Activated T-cell treated with anti-CD3 and anti-CD28 coated beads, Interleukin-2, amount 50 U/mL, for 72 hours (primary cell): ENCODE data around the gene TOP1. TPM values are rescaled to one million over a fixed set of nuclear protein-coding genes. Genes with fewer than 3 reads are reported as not detected.
A peak's percentile ranks its signal among the peaks of the same experiment; 100 is the strongest.

Source experiments
- ATAC-seq, 2 donors: fragments of 150-1000 bp; cut with Tn5 transposase; replicated peaks in 1 of 2; 2 replicates each; pipeline ENCODE4 v1.10.0; 2021; ENCODE audit warnings: moderate library complexity in 2 of 2, mild to moderate bottlenecking in 1 of 2
- DNase-seq, 2 donors: peaks; one replicate each; pipeline ENCODE4 v3.0.0; 2021 to 2022; ENCODE audit warnings: mixed read lengths in 1 of 2
- H3K27ac Mint-ChIP-seq: one replicate; pipeline ENCODE4 v1.8.0; 2022; ENCODE audit warnings: mild to moderate bottlenecking, moderate library complexity, mixed read lengths
- H3K27me3 Mint-ChIP-seq: one replicate; pipeline ENCODE4 v1.8.0; 2022; ENCODE audit warnings: low read depth, mixed read lengths
- H3K36me3 Mint-ChIP-seq, 2 donors: one replicate each; pipeline ENCODE4 v1.8.0; 2022; ENCODE audit warnings: mixed read lengths in 2 of 2, mild to moderate bottlenecking in 1 of 2; ENCODE audit not compliant: insufficient read depth in 2 of 2
- H3K4me1 Mint-ChIP-seq: one replicate; pipeline ENCODE4 v1.8.0; 2022; ENCODE audit warnings: low read depth, mixed read lengths
- H3K4me3 Mint-ChIP-seq, 2 donors: one replicate each; pipeline ENCODE4 v1.8.0; 2022; ENCODE audit warnings: mild to moderate bottlenecking in 2 of 2, mixed read lengths in 2 of 2, moderate library complexity in 2 of 2
- H3K9me3 Mint-ChIP-seq, 2 donors: one replicate each; pipeline ENCODE4 v1.8.0; 2022; ENCODE audit warnings: mixed read lengths in 2 of 2
- total RNA-seq, 2 donors: library from RNA; stranded (reverse); gene quantifications; one replicate each; pipeline ENCODE4 v1.2.3, GENCODE V29; 2022

TOP1 gene
- total RNA-seq, 2 donors from 2014 or later, result 78.7 to 86.1 TPM

DNA sequence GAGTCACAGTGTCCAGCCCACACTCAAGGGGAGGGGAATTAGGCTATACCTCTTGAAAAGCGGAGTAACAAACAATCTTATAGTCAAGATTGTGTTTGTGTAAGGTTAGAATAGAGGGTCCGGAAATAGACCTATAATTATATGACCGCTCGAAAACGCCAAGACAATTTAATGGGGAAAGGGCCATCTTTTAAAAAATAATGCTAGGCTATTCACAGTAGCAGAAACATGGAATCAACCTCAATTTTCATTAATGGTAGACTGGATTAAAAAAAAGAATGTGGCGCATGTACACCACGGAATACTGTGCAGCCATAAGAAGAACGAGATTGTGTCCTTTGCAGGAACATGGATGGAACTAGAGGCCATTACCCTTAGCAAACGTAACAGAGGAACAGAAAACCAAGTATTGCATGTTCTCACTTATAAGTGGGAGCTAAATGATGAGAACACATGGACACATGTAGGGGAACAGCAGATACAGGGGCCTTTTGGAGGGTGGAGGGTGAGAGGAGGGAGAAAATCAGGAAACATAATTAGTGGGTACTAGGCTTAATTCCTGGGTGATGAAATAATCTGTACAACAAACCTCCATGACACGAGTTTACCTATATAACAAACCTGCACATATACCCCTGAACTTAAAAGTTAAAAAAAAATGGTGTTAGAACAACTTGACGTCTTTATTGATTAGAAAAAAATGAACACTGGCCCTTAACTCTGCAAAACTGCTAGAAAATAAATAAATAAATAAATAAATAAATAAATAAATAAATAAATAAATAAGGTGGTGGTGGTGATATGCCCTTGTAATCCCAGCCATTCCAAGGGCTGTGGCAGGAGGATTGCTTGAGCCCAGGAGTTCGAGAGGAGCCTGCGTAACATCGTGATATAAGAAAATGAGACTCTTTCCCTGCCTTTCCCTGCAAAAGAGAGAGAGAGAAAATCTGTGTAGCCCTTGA is 30.3 kb downstream of the TOP1 start:
- Mint-ChIP-seq H3K9me3 (peaks cover 0 to 3% of the 10 kb centered on the region in 2 donors), H3K4me1 (peaks cover 49% of the 10 kb centered on the region), H3K4me3 (no peak overlapping the region), H3K36me3 (peaks cover 14 to 28% of the 10 kb centered on the region in 2 donors), H3K27me3 (no peaks in the 10 kb centered on the region), H3K27ac (peak overlapping the region; percentile 7)
- ATAC-seq, result no peak
- DNase-seq, result no peak

DNA sequence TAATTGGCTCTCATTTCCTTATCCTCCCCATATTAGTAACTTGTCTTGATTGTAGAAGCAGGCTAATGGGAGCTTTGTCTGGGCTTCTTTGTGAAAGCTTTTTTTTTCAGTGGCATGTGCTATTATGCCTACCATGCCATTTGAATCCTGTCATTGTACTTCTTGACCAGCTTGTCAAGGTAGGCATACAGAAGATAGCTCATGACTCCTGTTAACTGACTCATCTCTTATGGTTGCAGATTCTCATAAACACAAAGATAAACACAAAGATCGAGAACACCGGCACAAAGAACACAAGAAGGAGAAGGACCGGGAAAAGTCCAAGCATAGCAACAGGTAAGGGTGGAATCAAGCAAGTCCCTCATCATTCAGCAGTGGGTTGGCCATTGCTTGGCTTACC is 32.5 kb downstream of the TOP1 start:
- Mint-ChIP-seq H3K4me1 (peaks cover 34% of the 10 kb centered on the region), H3K9me3 (no peaks in the 10 kb centered on the region), H3K36me3 (peaks cover 9 to 34% of the 10 kb centered on the region in 2 donors), H3K27me3 (no peaks in the 10 kb centered on the region), H3K27ac (no peak overlapping the region), H3K4me3 (no peak overlapping the region)
- ATAC-seq, result no peak
- DNase-seq, result no peak

DNA sequence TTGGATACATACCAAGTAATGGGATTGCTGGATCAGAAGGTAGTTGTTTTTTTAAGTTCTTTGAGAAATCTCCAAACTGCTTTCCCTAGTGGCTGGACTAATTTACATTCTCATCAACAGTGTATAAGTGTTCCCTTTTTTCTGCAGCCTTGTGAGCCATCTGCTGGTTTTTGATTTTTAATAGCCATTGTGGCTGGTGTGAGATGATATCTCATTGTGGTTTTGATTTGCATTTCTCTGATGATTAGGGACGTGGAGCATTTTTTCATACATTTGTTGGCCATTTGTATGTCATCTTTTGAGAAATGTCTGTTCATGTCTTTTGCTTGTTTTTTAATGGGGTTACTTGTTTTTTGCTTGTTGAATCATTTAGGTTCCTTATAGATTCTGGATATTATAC is 34.8 kb downstream of the TOP1 start:
- no peak for DNase-seq
- H3K4me3 Mint-ChIP-seq, result no peak overlapping the region
- no peaks in the 10 kb centered on the region for H3K9me3 Mint-ChIP-seq
- no peak for ATAC-seq
- H3K4me1 Mint-ChIP-seq, result peaks cover 21% of the 10 kb centered on the region
- no peak overlapping the region for H3K27ac Mint-ChIP-seq
- peaks cover 11 to 35% of the 10 kb centered on the region in 2 donors for H3K36me3 Mint-ChIP-seq
- H3K27me3 Mint-ChIP-seq, result no peaks in the 10 kb centered on the region

DNA sequence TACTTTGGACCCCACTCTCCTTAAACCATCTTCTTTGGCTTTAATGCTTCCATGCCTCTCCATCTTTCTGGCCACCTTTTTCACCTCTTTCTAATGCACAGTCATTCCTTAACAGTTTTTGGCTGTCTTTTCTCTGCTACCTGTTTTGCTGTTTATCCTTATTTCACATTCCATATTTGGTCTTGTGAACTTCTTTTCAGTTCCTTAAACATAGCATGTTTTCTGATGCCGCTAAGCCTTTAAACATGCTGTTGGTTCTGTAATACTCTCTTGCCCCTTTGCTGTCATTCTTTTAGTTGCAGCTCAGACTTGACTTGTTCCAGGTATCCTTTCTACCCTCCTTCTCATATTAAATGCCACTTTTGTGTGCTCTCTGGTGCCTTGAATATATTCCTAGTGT is 35.8 kb downstream of the TOP1 start:
- H3K36me3 Mint-ChIP-seq, result peaks cover 11 to 36% of the 10 kb centered on the region in 2 donors
- no peaks in the 10 kb centered on the region for H3K27me3 Mint-ChIP-seq
- DNase-seq, result no peak
- H3K27ac Mint-ChIP-seq, result no peak overlapping the region
- H3K4me3 Mint-ChIP-seq, result no peak overlapping the region
- H3K9me3 Mint-ChIP-seq, result no peaks in the 10 kb centered on the region
- ATAC-seq, result no peak
- H3K4me1 Mint-ChIP-seq, result peaks cover 21% of the 10 kb centered on the region

DNA sequence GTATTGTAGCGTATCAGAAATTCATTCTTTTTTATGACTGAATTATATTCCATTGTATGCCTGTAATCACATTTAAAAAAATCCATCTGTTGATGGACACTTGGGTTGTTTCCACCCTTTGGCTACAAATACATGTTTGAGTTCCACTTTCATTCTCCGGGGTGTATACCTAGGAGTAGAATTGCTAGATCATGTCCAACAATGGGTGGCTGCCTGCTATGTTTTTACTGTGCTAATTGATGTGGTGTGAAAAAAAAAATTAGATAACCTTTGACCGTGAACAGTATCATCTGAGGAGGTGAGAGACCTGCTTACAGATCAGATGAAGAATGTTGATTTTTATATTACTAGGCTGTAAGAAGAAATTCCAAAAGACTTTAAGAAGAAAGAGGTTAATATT is 37.1 kb downstream of the TOP1 start:
- Mint-ChIP-seq H3K27me3 (no peaks in the 10 kb centered on the region), H3K4me1 (peaks cover 25% of the 10 kb centered on the region), H3K4me3 (no peak overlapping the region), H3K27ac (no peak overlapping the region), H3K36me3 (peaks cover 11 to 40% of the 10 kb centered on the region in 2 donors), H3K9me3 (no peaks in the 10 kb centered on the region)
- ATAC-seq, result no peak
- no peak for DNase-seq

DNA sequence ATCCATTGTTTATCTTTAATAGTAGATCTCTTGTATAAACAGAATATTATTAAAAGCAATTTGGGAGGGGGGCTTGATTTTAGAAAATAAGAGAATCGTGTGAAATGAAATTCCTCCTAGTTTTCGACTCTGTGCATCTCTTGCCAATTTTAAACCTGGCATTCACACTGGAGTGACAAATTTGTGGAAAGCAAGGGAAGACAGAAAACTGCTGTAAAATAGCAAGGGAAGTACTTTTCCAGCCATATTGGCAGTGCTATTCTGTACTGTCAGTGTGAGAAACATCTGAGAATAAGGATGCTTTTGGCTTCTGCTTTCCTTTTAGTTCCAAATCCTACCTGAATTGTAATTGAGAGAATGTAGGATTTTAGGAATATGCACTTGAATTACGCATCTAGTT is 40.2 kb downstream of the TOP1 start:
- H3K27ac Mint-ChIP-seq, result no peak overlapping the region
- H3K9me3 Mint-ChIP-seq, result no peaks in the 10 kb centered on the region
- no peaks in the 10 kb centered on the region for H3K27me3 Mint-ChIP-seq
- H3K4me3 Mint-ChIP-seq, result no peak overlapping the region
- H3K4me1 Mint-ChIP-seq, result peaks cover 46% of the 10 kb centered on the region
- DNase-seq (no peak), ATAC-seq (no peak)
- H3K36me3 Mint-ChIP-seq, result peaks cover 2 to 27% of the 10 kb centered on the region in 2 donors

DNA sequence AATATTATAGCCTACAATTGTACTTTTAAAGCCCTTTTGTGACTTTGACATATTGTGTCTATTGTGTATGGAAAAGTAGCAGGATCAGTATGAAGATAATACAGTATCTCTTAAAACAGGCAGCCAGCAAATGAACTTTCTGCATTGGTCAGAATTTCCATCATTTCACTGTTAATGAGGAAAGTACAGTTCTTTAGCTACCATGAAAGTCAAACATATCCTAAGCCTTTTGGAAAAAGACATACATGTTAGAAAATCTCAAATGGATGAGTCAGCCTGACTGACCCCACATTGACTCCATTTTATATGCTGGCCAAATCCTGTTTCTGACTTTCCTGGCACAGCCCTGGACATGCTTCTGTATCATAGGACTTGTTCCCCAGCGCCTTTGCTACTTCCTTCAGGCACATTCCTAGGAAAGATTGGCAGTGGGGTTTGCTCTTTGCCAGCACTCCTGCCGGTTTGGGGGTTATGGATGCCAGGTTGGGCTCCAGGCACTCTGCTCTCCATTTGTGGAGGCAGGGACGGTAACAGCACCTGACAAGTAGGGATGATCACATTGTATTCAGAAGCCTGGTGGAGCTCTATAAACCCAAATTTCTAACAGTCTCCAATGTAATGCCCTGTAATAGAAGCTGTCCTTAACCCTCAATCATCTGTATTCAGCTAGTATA is 43.7 kb downstream of the TOP1 start:
- peaks cover 6 to 17% of the 10 kb centered on the region in 2 donors for H3K36me3 Mint-ChIP-seq
- peaks cover 70% of the 10 kb centered on the region for H3K4me1 Mint-ChIP-seq
- H3K27ac Mint-ChIP-seq, result peak overlapping the region; percentile 71
- no peaks in the 10 kb centered on the region for H3K27me3 Mint-ChIP-seq
- H3K9me3 Mint-ChIP-seq, result no peaks in the 10 kb centered on the region
- peak; percentile 5 to 7 for ATAC-seq
- peak overlapping the region in 1 of 2 donors; percentile 63 for H3K4me3 Mint-ChIP-seq
- DNase-seq, result no peak

DNA sequence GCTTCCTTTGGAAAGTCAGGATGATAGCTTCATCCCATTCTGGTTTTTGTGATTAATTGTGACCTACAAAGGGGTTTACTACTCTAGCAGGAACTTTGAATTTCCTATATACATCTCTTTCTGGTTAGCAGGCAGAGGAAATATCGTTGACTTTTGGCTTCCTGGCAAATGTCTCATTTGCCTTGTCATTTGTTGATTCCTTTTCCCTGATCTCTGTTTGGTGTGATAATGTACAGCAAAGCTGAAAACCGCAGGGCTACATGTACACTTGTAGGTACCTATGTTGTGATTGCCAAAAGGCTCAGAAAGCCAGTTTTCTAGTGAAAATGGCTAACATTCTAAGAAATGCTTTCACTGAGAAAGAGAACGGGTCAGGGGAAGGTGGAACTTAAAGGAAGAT is 44.3 kb downstream of the TOP1 start:
- peak overlapping the region in 1 of 2 donors; percentile 63 for H3K4me3 Mint-ChIP-seq
- no peak for DNase-seq
- ATAC-seq, result peak; percentile 47 to 66
- peaks cover 8 to 22% of the 10 kb centered on the region in 2 donors for H3K36me3 Mint-ChIP-seq
- no peaks in the 10 kb centered on the region for H3K9me3 Mint-ChIP-seq
- H3K4me1 Mint-ChIP-seq, result peaks cover 76% of the 10 kb centered on the region
- H3K27ac Mint-ChIP-seq, result peak overlapping the region; percentile 71
- no peaks in the 10 kb centered on the region for H3K27me3 Mint-ChIP-seq

DNA sequence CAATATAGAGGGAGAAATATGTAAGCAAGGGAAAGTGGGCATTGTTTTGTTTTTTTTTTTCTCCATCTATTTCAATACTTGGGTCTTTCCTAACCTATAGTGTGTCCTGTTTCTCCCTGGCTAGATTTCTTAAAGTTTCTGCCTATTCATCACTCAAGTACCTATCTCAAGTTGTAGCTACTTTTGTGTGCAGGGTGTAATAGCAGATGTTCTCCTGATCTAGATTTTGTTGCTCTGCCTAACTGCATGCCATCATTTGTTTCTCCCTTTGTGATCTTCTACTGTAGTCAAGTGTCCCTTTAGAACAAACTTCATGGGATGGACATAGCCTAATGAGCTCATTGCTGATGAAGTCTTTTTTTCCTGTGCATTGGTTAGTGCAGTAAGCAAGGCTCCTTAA is 45.8 kb downstream of the TOP1 start:
- ATAC-seq (no peak), DNase-seq (no peak)
- H3K4me1 Mint-ChIP-seq, result peaks cover 78% of the 10 kb centered on the region

DNA sequence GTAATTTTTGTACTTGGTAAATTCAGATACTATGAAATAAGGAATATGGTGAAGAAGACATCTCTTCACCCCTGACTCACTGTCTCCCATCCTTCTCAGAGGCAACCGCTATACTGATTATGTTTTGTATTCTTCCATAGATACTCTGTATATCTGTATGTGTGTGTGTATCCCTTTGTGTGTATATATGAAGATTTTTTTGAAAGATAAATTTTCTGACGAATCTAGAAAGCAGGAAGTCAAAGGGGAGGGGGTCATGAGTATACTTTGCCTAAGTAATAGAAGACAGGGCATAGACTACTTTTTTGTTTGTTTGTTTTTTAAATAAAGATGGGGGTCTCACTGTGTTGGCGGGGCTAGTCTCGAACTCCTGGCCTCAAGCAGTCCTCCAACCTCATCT is 48.2 kb downstream of the TOP1 start:
- peak overlapping the region in 1 of 2 donors; percentile 82 for H3K4me3 Mint-ChIP-seq
- ATAC-seq, result peak; percentile 32 to 40
- H3K4me1 Mint-ChIP-seq, result peaks cover 63% of the 10 kb centered on the region

More for the DNA sequence above, 45.8 kb downstream of the TOP1 start:
- Mint-ChIP-seq H3K9me3 (no peaks in the 10 kb centered on the region), H3K4me3 (no peak overlapping the region), H3K27ac (peak overlapping the region; percentile 1), H3K27me3 (no peaks in the 10 kb centered on the region), H3K36me3 (peaks cover 8 to 28% of the 10 kb centered on the region in 2 donors)

DNA sequence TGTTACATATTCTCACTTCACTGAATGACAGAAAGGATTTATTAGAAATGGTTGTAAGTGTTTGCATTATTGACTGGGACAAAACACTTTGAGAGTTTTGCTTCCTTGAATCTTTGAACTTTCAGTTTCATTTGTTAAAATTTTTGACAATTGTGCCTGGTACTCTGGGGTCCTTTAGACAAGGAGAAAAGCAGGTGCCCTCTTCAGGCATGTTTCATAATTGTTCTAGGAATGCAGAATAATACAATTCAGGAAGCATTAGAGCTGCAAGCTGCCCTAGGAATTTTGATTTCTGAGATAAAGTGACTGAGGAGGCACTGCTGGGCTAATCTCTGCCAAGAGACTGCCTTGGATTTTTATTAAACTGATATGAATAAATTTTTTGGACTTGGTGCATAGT is 49.7 kb downstream of the TOP1 start:
- Mint-ChIP-seq H3K27me3 (no peaks in the 10 kb centered on the region), H3K4me3 (peak overlapping the region in 1 of 2 donors; percentile 20), H3K9me3 (no peaks in the 10 kb centered on the region), H3K36me3 (peaks cover 10 to 32% of the 10 kb centered on the region in 2 donors), H3K27ac (peak overlapping the region; percentile 88), H3K4me1 (peaks cover 48% of the 10 kb centered on the region)
- ATAC-seq (no peak), DNase-seq (no peak)

More for the DNA sequence above, 48.2 kb downstream of the TOP1 start:
- Mint-ChIP-seq H3K36me3 (peaks cover 10 to 30% of the 10 kb centered on the region in 2 donors), H3K27me3 (no peaks in the 10 kb centered on the region), H3K27ac (peak overlapping the region; percentile 99), H3K9me3 (no peaks in the 10 kb centered on the region)
- no peak for DNase-seq

DNA sequence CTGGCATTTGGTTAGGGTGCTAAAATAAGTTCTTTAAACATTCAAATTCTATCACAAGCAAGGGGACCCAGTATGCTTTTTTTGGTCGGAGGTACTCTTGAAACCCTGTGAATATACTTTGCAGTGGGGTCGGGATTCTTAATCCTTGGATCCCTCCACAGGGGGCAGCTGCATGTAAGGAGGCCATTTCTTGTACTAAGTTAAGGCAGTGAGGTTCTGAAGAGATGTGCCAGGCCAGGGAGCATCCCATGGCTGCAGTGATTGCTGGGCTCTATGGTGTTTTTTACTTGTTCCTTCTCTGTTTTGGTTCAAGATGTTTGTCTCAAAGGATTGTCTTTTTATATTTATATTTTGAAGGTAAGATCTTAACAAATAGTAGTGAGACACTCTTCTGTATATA is 50.4 kb downstream of the TOP1 start:
- DNase-seq (no peak), ATAC-seq (no peak)
- Mint-ChIP-seq H3K9me3 (no peaks in the 10 kb centered on the region), H3K36me3 (peaks cover 10 to 34% of the 10 kb centered on the region in 2 donors), H3K4me3 (no peak overlapping the region), H3K4me1 (peaks cover 40% of the 10 kb centered on the region), H3K27ac (peak overlapping the region; percentile 88), H3K27me3 (no peaks in the 10 kb centered on the region)

DNA sequence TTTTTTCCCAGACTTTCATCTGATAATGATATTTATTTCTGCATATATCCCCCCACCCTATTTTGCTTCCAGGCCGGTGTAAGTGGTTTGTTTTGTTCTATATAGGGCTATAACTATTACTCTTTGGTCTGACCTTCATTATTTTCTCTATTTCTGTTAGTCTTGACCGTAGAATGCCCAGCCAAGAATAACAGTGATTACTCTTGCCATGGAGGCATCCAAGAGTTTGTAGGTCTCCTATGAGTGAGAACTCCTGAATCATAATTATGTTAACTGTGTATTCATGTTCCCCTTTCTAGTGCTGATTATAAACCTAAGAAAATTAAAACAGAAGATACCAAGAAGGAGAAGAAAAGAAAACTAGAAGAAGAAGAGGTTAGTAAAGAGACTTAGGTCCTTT is 52.2 kb downstream of the TOP1 start:
- peaks cover 13 to 41% of the 10 kb centered on the region in 2 donors for H3K36me3 Mint-ChIP-seq

More for the DNA sequence above, 52.2 kb downstream of the TOP1 start:
- H3K27me3 Mint-ChIP-seq, result no peaks in the 10 kb centered on the region
- DNase-seq (no peak), ATAC-seq (no peak)
- H3K4me1 Mint-ChIP-seq, result peaks cover 32% of the 10 kb centered on the region
- H3K9me3 Mint-ChIP-seq, result no peaks in the 10 kb centered on the region
- H3K4me3 Mint-ChIP-seq, result no peak overlapping the region
- H3K27ac Mint-ChIP-seq, result peak overlapping the region; percentile 94
